Lower leg skin (tissue), 3 donors: ENCODE data around the gene ASB12.

Source experiments
- CTCF ChIP-seq, 3 donors: fragments of 450-650 bp; IDR thresholded peaks; one replicate each; pipeline ENCODE4 v1.5.1; 2016; ENCODE audit warnings: antibody characterized with exemption in 3 of 3, mild to moderate bottlenecking in 3 of 3, moderate library complexity in 2 of 3
- POLR2A ChIP-seq, 2 donors: fragments of 450-650 bp; IDR thresholded peaks; one replicate each; pipeline ENCODE4 v1.6.1; 2016 to 2017; ENCODE audit warnings: antibody characterized with exemption in 2 of 2, mild to moderate bottlenecking in 1 of 2, moderate library complexity in 1 of 2

- TF ChIP-seq CTCF (IDR thresholded peaks at IDR 0.05) (no peak), POLR2A (IDR thresholded peaks at IDR 0.05) (no peak)
These were observed 33.8 kb downstream of the ASB12 start for GRCh38 chrX:64196606-64197005.
